Posterior vena cava (tissue), 2 donors: ENCODE data around the gene FASN. TPM values are rescaled to one million over a fixed set of nuclear protein-coding genes. Genes with fewer than 3 reads are reported as not detected.

Experiments used
- total RNA-seq, 2 donors: library from RNA; stranded (reverse); fragmentation: NEBNext Ultra II Directional; extraction: Animal tissue kit (Norgen Biotek cat#: 25700); gene quantifications; one replicate each; pipeline ENCODE4 v1.2.1, GENCODE V29; 2021
- donor health status: DM: yes; HTN: yes; CAD: no.
- donor health status: DM: yes; HTN: yes; CAD: no.

FASN gene
- total RNA-seq, 2 donors from 2014 or later: 41.9 to 50.6 TPM

Other genes starting within 250 kb of the FASN start
- gene P4HB, start 237.7 kb downstream of the FASN start, total RNA-seq: 100 to 1,000 TPM; 339 to 482 TPM
- 100 to 1,000 TPM; 375 to 421 TPM for gene ARHGDIA, start 226.9 kb downstream of the FASN start, total RNA-seq
- 10 to 100 TPM; 34.3 to 36.3 TPM for gene ALYREF, start 206.7 kb downstream of the FASN start, total RNA-seq
- gene ANAPC11, start 206.5 kb downstream of the FASN start, total RNA-seq: 10 to 100 TPM; 73.3 to 84.8 TPM
- gene NPB, start 196.0 kb downstream of the FASN start, total RNA-seq: under 1 TPM; 0.29 to 0.46 TPM
- 10 to 100 TPM in 1 of 2 donors, 1 to 10 TPM in 1; 8.7 to 14.9 TPM for gene PCYT2, start 186.8 kb downstream of the FASN start, total RNA-seq
- gene SIRT7, start 180.1 kb downstream of the FASN start, total RNA-seq: 10 to 100 TPM; 11.8 to 13.1 TPM
- 10 to 100 TPM; 25.0 to 36.2 TPM for gene MAFG, start 170.5 kb downstream of the FASN start, total RNA-seq
- gene PYCR1, start 160.9 kb downstream of the FASN start, total RNA-seq: 10 to 100 TPM in 1 of 2 donors, 1 to 10 TPM in 1; 6.7 to 16.6 TPM
- not detected for gene MYADML2, start 151.0 kb downstream of the FASN start, total RNA-seq
- gene NOTUM, start 137.0 kb downstream of the FASN start, total RNA-seq: not detected
- gene ASPSCR1, start 120.6 kb downstream of the FASN start, total RNA-seq: 10 to 100 TPM; 19.6 to 25.2 TPM
- gene CENPX, start 75.4 kb downstream of the FASN start, total RNA-seq: 10 to 100 TPM; 30.9 to 31.7 TPM
- 1 to 10 TPM; 3.8 to 5.7 TPM for gene LRRC45, start 74.9 kb downstream of the FASN start, total RNA-seq
- gene RAC3, start 66.6 kb downstream of the FASN start, total RNA-seq: 1 to 10 TPM; 1.0 to 1.3 TPM
- gene DCXR, start 60.5 kb downstream of the FASN start, total RNA-seq: 10 to 100 TPM; 44.1 to 52.1 TPM
- 10 to 100 TPM; 23.7 to 26.4 TPM for gene RFNG, start 46.4 kb downstream of the FASN start, total RNA-seq
- gene GPS1, start 46.3 kb downstream of the FASN start, total RNA-seq: 10 to 100 TPM; 54.6 to 62.7 TPM
- gene DUS1L, start 32.4 kb downstream of the FASN start, total RNA-seq: 10 to 100 TPM; 47.8 to 48.6 TPM
- gene CCDC57, start 114.6 kb upstream of the FASN start, total RNA-seq: 10 to 100 TPM; 20.3 to 28.5 TPM
- 10 to 100 TPM; 53.7 to 65.6 TPM for gene SLC16A3, start 130.8 kb upstream of the FASN start, total RNA-seq
- 100 to 1,000 TPM in 1 of 2 donors, 10 to 100 TPM in 1; 93.6 to 103 TPM for gene CSNK1D, start 175.5 kb upstream of the FASN start, total RNA-seq
- 1 to 10 TPM; 1.9 to 3.0 TPM for gene CD7, start 219.4 kb upstream of the FASN start, total RNA-seq
- gene SECTM1, start 235.5 kb upstream of the FASN start, total RNA-seq: 10 to 100 TPM; 10.3 to 14.5 TPM